Hematopoietic multipotent progenitor cell (in vitro differentiated cells): ENCODE measurements around the gene GSG1L2. TPM values are rescaled to one million over a fixed set of nuclear protein-coding genes. Genes with fewer than 3 reads are reported as not detected.

ENCODE experiments used
- DNase-seq, 3 donors: peaks; one replicate each; pipeline ENCODE4 v3.0.0-alpha.2; 2011 to 2015; ENCODE audit warnings: low read depth in 2 of 3, low spot score in 2 of 3
- total RNA-seq: library from RNA; depleted of rRNA; stranded (reverse); fragments of >200 nt; gene quantifications from one replicate; pipeline ENCODE4 v1.2.3, GENCODE V29; 2012

GSG1L2 gene
- total RNA-seq, result not detected

DNA sequence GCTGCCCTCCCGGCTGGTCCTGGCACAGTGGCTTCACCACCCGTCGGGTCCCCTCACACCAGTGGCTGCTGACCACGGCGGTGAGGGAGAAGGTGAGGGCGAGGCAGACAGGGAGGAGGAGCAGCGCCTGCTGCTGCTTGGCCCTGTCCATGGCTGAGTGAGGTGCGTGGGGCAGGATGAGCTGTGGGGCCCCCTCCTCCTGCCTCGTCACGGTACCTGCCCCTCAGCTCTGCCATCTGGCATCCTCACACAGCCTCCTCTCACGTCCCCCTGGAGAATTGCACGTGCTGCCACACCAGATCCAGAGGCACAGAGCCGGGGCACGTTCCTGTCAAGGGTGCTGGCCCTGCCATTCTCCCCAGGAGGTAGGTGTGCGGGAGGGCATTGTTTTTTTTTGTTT, at the start of gene GSG1L2:
GSG1L2 (minus strand) TSS at position 159 of the 400 bp plus-strand sequence; CDS start at position 151, 8 bp downstream.
- DNase-seq, result no peak

DNA sequence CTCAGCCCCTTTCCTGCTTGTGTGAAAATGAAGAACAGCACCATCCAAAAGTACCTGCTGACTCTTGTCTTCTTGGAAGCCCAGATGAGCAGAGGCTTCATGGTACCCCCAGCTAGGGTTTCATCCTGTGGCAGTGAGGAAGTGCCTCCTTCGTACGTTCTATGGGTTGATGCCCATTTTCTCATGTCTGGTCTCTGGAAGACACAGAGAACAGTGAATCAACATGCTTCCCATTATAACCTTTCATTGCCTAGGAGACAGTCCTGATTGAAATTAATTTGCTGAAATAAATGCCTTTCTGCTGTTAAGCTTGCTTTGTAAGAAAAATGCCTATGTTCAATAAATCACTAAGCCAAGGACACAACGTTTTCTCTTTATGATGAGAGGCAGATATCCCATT, 46.7 kb upstream of the GSG1L2 start:
- no peak for DNase-seq

DNA sequence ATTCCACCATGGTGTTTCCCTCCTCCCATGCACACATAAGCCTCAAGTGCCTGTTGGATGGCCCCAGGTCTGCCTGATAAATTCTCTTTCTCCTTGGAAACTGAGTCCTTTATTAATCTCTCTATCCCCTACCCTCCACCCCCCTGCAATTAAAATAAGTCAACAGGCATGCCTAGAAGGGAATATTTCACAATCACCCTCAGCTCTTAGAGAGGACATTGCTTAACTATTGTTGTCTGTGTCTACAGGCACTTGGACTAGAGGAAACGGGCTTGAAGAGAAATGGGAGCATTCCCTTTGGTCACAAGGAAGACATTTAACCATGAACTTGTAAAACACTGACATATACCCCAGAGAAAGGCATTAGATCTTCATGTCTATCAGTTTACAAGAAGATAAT, 43.7 kb upstream of the GSG1L2 start:
- no peak for DNase-seq

DNA sequence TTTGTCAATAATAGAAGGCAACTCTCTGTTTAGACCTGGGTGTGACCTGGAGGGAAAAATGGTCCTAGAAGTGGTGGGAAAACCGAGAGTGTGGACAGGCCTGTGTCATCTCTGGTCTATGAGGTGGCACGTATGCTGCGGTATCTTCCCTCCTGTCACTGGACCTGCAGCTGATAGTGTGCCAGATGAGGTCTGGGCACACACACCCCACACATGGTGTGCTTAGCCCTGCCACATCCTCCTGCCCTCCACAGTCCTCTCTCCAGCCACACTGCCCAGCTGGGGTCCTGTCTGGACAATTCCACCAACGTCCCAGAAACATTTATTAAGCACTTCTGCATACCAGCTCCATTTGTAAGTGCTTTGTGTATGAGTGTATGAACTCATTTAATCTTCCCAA, 41.1 kb upstream of the GSG1L2 start:
- no peak for DNase-seq

DNA sequence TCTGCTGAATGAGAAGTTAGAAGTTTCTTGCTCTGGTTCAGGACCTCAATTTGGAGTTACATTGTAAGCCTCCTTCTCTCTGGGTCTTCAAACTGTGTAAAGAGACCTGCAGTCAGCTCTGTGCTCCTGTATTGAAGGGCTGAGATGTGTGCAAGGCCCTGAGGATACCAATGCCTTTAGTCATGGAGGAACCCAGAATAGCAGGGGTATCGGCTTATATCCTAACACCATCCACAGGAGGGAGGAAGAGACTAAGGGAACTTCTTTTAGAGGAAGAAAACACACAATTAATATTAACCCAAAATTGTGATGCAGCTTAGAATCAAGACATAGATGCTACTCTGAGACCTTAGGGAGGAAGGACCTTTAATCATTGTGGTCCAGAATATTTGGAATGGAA, 40.3 kb upstream of the GSG1L2 start:
- DNase-seq, result no peak

DNA sequence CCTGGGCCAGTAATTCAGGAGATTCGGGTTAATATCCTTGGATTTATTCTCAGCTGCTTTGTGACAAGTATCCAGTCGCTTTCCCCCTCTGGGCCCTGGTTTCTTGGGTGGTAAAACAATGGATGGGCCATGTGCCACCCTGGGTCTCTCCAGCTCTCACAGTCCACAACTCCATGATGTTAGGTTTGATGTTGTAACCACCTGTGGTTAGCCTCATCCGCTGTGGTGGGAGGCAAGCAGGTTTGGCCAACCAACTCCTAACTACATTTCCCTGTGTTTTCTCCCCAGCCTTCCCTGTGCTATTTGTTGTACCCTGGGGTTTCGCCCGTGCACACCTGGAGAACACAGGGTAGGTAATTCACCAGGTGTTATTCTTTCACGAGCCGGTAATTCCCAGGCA, 39.0 kb upstream of the GSG1L2 start:
- DNase-seq, result no peak

DNA sequence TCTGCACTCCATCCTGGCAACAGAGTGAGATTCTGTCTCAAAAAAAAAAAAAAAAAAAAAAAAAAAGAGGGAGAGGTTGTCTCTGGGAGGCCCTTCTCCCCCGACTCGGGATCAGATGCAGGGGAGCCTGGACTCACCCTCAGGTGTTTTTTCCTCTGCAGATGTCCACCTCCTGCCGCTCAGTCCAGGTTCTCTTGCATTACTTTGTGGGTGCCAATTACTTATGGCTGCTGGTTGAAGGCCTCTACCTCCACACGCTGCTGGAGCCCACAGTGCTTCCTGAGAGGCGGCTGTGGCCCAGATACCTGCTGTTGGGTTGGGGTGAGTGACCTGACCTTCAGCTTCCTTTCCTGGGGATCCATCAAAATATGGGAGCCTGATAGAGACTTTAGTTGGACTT, 37.9 kb upstream of the GSG1L2 start:
- no peak for DNase-seq

DNA sequence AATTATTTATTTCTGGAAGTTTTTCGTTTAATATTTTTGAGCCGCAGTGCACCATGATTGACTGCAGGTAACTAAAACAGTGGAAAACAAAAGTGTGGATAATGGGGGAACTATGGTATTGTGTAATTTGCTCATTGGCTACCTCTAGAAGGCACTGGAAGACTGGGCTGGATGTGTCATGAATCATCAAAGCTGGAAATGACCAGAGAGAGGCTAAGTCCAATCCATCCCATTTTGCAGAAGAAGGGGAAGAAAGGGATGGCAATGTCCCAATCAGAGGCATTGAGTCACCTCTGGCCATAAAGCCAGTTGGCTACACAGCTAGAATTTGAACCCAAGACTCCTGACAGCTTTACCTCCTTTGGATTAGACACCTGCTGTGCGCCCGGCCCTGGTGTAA, 33.2 kb upstream of the GSG1L2 start:
- no peak for DNase-seq

DNA sequence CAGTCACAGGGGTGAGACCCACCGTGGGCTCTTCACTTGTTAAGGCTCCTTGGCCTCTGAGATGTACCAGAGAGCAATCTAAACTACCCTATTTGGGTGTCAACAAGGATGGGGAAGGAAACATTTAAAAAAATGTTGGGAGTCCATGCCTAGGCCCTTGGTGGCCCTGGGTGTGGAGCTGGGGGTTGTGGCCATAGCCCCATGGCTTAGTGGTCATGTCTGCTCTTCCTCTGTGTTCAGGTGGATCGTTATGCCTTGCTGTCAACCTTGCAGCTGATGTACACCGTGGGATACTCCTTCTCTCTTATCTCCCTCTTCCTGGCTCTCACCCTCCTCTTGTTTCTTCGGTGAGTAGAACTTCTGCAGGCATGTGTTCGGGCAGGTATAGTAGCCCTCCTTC, 32.4 kb upstream of the GSG1L2 start:
- no peak for DNase-seq

DNA sequence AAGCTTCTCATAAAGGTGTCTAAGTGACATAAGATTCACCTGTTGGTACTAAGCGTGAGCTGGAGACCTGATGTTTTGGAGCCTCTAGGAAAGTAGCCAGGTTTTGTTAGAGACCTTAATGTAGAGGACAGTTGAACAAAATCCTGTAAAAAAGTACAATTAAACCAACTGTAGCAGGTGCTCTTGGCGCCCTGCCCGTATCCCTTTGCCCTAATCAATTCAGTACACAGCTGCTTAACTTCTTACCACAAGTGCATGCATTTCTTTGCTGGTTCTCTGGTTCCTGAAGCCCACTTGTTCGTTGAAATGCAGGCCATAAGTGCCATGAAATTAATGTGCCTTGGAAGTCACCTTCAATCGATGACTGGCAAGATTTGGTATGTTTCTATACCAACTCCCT, 28.3 kb upstream of the GSG1L2 start:
- DNase-seq, result no peak

DNA sequence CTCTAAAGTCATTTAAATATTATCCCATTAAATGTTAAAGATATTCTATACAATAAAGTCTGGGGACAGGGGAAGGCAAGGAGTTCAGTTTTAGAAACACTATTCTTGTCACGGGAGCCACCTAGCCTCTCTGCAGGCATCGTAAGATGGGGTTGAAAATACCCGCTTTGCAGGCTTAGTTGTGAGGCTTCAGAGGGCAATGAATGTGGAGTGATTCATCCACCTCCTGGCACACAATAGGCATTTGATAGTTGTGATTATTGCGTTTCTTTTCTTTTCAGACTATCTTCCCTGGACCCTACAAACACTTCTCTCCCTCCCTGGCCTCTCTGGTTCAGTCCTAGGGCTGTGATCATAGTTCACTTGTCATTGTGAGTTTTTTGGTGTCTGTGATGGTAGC, 23.4 kb upstream of the GSG1L2 start:
- no peak for DNase-seq

DNA sequence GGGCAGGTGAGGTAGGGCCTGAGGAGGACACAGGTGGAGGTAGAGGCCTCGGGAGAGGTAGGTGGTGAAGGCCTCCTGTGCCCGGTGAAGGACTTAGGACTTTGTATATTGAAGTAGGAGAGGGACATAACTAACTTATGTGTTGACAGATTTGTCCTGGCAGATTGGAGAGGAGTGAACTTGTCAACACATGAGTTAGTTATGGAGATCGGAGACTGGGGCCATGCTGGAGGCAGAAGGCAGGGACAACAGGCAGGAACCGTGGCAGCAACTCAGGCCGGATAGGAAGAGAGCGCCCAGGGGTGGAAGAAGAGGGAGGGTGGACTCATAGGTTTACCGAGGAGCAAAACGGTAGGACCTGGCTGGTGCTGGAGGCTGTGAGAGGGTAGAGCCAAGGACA, 22.3 kb upstream of the GSG1L2 start:
- no peak for DNase-seq

DNA sequence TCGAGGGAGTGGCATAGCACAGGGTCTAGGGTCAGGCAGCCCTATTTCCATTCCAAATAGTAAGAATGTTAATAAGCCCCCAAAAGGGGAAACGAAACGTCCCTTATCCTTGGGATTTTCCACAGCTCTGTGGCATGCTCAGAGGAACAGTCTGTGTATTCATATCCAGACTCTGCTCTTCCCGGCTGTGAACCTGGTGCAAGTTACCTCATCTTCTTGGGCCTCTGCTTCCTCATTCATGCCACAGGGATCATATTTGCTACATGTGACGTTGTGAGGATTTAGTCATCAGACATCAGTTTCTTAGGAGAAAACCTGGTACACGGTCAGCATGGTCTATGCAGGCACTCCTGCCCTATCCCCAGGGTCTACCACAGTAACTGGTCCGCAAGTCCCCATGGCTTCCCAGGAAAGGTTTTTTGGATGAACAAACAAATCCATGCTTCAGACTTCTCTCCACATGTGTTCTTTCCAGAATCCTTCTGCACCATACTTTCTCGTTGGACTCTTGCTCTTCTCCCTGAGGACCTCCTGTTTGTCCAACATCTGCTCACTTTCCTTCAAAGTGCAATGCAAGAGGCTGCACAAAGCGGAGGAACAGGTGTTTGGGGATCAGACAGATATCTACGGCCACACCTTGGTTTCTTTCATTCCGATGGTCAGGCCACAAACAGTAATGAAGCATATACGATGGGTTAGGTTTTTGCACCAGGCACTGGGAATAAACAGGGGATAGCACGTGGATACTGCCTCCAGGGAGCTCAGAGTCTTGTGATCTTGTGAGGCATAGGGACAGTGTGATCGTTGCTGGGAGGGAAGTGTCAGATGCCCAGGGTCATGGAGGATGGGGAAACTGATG, 21.5 kb upstream of the GSG1L2 start:
- no peak for DNase-seq

DNA sequence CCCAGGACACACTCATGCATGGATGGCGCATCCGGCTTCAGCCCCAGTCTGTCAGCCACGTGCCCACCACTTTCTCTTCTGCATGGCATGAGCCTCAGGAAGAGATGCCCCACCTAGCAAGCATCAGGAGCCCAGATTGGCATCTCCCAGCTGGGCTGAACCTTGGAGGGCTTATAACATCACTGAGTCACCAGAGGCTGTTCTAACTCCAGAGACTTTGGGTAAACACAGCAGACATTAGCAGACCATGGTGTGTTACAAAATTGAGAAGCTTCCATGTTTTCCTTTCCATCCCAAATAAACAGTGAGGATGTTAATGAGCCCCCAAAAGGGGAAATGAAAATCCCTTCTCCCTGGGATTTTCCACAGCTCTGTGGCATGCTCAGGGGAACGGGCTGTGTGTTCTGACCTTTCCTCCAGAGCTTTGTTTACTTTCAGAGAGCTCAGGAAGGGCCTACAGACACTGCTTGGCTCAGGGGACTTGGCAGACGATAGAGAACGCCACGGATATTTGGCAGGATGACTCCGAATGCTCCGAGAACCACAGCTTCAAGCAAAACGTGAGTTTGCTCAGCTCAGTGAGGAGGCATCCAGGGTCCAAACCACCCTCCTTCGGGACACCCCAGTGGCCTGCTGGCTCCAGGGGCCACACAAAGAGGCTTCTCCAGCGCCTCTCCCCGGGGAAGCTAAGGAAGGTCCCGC, 20.3 kb upstream of the GSG1L2 start:
- DNase-seq, result no peak

DNA sequence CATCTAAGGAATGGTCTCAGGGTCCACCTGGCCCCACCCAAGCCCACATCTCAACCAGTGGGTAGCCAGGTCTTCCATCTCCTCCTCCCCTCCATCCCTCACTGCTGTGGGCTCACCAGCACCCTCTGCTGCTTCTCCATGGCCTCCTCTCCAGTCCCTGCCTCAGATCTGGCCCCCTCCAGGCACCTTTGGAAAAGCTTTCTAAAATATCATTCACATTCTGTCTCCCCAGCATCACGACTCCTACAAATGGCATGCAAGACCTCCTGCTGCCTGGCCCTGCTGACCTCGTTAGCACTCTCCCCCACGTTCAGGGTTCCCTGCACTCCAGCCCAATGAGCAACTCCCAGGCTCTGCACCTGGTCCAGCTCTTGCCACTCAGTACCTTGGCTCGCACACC, 17.6 kb upstream of the GSG1L2 start:
- no peak for DNase-seq

DNA sequence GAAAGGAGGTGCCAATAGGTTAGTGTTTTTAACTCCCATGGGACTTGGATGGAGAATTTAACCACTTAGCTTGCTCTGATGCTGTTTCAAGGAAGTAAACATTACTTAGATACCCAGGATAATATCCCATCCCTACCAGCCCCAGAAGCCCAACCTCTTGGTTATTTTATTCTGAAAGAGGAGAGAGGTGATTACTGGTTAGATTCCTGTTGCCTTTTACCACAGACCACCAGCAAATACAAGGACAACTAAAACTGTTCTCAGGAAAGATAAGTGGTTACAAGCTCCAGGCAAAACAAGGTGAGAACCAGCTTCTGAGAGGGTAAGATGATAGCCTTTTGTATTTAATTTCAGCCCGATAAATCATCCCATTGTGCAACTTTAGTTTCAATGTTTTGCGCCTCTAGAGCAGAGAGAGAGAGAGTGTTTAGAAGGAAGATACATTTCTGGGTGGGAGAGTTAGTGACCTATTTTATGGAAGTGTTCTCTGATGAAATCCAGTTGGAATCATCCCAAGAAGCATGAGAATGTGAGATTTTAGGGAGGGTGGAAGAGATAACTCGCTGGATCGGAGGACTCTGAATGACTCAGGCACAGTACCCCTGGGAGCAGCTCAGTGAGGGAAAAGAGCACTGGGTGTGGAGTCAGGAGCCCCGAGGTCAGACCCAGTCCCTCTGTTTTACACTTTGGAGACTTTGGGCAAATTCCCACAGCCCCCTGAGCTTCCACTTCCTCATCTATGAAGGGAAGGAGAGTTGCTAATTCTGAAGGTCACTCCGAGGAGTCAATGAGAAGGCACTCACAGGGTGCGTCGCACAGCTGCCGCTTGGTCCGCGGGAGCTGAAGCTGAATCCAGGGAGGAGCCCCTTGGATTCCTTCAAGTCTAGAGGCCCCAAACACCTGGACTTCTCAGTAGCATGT, 15.9 kb upstream of the GSG1L2 start:
- no peak for DNase-seq

DNA sequence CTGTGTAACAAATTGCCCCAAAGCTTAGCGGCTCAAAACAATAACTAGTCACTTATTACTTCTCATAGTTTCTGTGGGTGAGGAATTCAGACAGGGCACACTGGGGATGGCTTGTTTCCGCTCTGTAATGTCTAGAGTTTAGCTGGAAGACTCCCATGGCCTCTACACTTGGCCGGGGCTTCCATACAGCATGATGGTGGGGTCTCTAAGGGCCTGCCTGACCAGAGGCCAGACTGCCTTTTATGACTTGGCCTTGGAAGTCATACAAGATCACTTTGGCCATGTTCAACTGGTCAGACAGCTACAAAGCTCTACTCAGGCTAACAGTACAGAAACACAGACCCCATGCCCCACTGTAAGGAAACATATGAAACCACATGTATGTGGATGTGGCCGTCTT, 12.0 kb upstream of the GSG1L2 start:
- no peak for DNase-seq

DNA sequence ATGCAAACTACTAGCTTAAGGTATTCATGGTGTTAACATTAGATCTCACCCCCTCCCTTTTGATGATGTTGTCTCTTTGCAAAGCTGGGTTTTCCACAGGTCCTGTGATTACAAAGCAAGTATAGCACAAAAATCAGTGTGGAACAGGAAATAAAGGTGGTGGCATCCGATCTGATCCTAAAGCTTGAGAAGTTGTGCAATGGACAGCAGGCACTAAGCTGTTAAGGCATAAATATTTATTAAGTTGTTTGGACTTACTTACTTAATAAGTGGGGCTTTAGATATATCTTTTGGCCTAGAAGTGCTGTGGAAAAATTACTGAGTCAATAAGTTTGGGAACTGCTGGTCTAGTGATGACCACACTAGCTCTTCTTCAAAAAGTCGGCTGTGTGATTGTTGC, 8.8 kb upstream of the GSG1L2 start:
- no peak for DNase-seq

DNA sequence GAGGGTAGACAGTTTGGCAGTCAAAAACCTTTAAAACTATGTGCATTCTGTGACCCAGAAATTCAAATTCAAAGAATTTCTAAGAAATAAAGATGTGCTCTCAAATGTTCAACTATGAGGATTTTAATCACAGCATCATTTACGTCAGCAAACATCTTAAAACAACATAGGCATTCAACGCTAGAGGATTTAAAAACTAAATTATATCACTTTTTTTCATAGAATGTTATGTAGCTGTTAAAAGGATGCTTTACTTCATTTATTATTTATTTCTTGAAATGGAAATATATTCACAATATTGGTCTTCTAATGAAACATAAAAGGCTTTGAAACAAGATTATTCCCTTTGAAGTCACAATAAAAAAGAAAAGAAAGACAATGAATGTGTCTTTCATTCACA, 7.5 kb upstream of the GSG1L2 start:
- DNase-seq, result no peak

DNA sequence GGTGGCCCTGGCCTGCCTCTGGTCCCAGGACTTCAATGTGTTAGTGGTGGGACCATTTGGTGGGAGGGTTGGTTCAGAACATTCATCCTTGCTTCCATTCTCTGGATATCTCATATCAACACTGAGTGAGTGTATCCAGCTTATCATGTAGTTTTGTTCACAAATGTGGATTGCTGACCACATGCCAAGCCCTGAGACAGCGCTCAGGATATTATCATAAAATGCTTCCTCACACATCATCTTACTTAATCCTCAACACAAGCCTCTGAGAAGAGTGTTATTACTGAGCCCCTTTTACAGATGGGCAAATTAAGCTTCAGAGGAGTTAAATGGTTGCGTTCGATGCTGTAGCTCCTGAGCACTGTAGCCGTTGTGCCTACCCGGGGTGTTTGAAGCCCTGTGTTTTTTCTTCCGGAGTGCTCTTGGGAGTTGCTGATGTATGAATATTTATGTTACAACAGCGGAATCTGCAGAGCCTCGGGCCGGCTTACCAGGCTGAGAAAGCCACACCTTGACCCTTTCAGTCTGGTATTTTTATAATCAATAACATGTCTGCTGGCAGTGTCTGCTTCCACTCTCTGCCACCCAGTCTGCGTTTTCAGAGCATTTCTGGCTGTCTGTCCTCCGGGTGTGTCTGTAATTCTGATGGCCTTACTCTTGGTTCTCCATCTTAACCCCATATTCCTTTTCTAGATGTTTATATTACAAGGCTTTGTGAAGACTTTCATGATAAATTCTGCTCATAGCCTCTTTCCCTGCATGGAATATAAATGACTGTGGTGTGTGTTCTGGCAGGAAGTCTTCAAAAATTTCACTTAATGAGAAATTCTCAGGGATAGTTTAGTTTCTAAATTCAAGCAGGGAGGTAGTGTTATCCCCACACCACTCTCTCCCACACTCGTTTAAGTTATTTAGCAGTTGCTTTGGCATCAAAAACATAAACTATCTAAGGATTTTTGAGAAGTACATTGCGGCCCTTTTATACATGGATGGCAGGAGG, 6.7 kb upstream of the GSG1L2 start:
- no peak for DNase-seq
